Measurements from ENCODE around the gene STAT6.
A peak's percentile ranks its signal among the peaks of the same experiment; 100 is the strongest.
"Not testable (repeated sequence)": the region's sequence is repeated elsewhere in the genome, so short reads cannot be mapped to it uniquely, and the experiment has no call there.

STAT6 gene

DNA sequence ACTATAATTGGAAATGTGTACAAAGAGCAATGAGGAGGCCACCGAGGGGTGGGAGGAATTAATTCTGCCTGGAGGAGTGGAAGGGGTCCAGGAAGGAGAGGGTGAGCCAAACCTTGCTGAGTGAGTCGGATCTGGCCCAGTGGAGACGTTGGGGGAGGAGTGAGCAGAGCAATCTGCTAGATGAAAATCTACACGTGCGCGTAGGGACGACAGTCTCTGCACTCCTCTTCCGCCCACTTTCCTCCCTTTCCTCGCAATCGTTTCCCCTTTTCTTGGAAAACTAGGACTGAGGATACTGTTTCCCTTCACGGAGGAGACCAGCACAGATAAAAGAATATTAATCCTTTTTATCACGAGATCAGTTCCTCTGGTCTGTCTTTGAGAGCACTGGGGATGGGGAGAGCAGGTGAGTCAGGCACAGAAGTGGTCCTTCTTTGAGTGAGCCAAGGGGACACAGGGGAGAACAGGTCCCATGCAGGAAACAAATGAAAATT, 25.1 kb downstream of the STAT6 start:
- H3K4me3 ChIP-seq (ENCODE audit: low read depth, low read length), result peak overlapping the region; percentile 81
- TF ChIP-seq, protein P1, sequence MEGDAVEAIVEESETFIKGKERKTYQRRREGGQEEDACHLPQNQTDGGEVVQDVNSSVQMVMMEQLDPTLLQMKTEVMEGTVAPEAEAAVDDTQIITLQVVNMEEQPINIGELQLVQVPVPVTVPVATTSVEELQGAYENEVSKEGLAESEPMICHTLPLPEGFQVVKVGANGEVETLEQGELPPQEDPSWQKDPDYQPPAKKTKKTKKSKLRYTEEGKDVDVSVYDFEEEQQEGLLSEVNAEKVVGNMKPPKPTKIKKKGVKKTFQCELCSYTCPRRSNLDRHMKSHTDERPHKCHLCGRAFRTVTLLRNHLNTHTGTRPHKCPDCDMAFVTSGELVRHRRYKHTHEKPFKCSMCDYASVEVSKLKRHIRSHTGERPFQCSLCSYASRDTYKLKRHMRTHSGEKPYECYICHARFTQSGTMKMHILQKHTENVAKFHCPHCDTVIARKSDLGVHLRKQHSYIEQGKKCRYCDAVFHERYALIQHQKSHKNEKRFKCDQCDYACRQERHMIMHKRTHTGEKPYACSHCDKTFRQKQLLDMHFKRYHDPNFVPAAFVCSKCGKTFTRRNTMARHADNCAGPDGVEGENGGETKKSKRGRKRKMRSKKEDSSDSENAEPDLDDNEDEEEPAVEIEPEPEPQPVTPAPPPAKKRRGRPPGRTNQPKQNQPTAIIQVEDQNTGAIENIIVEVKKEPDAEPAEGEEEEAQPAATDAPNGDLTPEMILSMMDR (IDR thresholded peaks at IDR 0.05; ENCODE audit: low read depth, low read length), result no peak

DNA sequence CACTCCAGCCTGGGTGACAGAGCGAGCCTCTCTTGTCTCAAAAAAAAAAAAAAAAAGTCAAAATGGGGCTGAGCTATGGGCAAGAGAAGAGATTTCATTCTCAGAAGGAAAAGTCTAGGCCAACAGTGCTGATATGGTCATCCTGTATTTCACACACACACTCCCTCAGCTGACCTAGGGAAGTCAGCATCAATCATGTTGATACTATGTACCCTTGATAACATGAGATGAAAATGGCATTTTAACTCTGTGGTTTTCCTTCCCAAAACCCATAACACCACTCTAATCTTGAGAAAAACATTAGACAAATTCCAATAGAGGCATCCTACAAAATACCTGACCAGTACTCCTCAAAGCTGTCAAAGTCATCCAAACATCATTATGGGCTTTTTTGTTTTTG, 30.3 kb downstream of the STAT6 start:
- TF ChIP-seq, protein P1 (IDR thresholded peaks at IDR 0.05; ENCODE audit: low read depth, low read length), result no peak
- no peak overlapping the region for H3K4me3 ChIP-seq (ENCODE audit: low read depth, low read length)

DNA sequence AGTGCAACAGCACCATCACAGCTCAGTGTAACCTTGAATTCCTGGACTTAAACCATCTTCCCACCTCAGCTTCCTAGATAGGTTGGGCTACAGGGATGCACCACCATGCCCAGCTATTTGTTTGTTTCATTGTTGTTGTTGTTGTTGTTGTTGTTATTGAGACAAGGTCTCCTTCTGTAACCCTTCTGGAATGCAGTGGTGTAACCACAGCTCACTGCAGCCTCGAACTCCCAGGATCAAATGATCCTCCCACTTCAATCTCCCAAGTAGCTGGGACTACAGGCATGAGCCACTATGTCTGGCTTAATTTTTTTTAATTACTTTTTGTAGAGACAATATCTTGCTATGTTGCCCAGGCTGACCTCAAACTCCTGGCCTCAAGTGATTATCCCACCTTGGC, 31.3 kb downstream of the STAT6 start:
- H3K4me3 ChIP-seq (ENCODE audit: low read depth, low read length), result no peak overlapping the region
- TF ChIP-seq, protein P1 (IDR thresholded peaks at IDR 0.05; ENCODE audit: low read depth, low read length), result no peak

DNA sequence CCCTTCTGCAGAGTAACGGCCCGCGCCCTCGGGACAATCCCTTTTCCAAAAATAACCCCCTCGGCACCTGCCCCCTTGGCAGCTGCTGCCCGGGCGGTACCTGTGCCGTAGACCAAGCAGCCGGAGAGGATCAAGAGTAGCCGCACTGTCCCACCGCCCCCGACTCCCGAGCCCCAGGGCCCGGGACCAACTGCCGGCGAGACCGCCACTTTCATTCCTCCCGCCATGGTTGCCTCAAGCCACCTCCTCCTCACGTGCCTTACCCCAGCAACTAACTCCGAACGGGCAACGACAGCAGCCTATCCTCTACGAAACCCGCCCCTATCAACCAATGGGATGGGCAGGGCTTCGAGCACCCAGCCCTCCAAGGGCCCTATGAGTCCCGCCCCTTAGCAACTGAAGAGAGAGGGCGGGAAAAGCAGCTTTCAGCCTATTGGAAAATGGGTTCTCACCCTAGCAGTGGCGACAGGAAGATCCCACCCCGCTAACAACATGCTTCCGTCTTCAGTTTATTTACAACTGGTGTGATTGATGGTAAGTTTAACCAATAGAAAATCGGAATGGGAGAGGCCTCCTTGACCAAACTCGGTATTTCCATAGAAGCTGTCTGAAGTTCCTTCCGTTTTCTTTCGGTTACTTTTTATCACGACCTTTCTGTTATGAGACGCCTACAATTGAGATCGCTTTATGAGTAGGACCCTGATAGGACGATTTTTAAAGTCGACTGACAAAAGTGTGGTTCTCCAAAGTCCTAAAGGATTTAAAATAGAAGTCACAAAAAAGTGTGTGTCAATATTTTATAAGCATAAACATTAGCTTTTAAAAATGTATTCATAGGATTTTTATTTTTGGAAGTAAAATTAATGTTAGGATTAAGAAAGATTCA, 32.4 kb downstream of the STAT6 start, which contains the start of gene NEMP1:
TSS of gene NEMP1 (minus strand) at position 273 of the 886 bp plus-strand sequence. CDS start at position 227, 46 bp downstream.
- TF ChIP-seq, protein P1 (IDR thresholded peaks at IDR 0.05; ENCODE audit: low read depth, low read length), result no peak
- peak within 1 kb of the TSS; percentile 87 for H3K4me3 ChIP-seq (ENCODE audit: low read depth, low read length)

DNA sequence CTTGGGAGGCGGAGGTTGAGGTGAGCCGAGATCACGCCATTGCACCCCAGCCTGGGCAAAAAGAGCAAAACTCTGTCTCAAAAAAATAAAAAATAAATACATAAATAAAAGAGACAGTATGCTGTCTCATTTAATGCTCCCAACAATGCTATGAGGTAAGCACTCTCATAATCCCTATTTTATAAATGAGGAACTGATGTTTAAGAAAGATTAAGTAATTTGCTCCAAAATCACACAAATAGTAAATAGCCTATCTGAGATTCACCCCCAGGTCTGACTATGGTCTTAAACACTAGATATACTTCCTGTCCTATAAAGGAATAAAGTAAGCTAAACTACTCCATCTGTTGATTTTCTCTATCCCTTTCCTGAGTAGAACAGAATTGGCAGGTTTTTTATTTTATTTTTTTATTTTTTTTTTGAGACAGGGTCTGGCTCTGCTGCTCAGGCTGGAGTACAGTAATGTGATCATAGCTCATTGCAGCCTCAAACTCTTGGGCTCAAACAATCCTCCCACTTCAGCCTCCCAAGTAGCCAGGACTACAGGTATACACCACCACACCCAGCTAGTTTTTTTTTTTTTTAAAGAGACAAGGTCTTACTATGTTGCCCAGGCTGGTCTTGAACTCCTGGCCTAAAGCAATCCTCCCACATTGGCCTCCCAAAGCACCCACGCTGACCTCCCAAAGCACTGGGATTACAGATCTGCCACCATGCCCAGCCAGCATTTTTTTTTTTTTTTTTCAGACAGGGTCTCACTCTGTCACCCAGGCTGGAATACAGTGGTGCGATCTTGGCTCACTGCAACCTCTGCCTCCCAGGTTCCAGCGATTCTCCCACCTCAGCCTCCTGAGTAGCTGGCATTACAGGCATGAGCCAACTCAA, 37.4 kb downstream of the STAT6 start:
- H3K4me3 ChIP-seq (ENCODE audit: low read depth, low read length), result not testable (repeated sequence)

DNA sequence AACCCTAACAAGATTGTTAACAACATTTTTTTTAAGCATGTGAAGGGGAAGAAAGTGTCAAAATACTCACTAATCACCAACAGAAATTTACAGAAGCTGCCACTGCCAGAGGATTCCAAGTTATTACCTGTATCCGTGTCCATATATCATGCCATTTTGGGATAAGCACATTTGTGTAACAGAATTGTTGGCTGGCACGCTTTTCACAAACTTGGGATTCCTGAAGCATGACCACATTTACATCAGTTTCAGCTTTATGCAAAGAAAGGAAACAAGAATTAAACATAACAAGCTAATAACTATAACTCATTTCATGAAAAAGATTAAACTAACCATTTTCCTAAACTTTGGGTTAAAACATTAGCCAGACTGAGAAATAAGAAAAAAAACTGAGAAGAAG, 38.5 kb downstream of the STAT6 start:
- no peak overlapping the region for H3K4me3 ChIP-seq (ENCODE audit: low read depth, low read length)
- TF ChIP-seq, protein P1 (IDR thresholded peaks at IDR 0.05; ENCODE audit: low read depth, low read length), result no peak

DNA sequence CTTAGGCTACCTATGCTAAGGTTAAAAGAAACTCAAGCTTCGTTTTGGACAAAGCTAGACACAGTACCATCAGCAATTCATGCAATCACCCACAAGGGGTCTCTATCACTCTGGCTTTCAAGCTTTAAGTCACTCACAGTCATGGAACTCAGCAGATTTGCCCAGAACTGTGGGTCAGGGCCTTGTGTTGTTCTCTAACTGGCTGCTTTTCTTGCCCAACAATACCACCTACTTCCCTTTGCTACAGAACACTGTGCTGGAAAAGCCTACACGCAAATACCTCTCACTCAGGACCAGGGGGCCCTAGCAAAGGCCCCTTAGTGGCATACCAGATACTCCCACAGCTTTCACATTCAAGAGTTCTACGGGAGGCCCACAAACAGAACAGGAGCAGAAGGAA, 41.6 kb downstream of the STAT6 start:
- no peak overlapping the region for H3K4me3 ChIP-seq (ENCODE audit: low read depth, low read length)
- TF ChIP-seq, protein P1 (IDR thresholded peaks at IDR 0.05; ENCODE audit: low read depth, low read length), result peak; percentile 77
